NCI-H1417 (cell line): ENCODE results near the gene CCR1.
"Not testable (repeated sequence)": the region's sequence is repeated elsewhere in the genome, so short reads cannot be mapped to it uniquely, and the experiment has no call there.

Source experiments
- DNase-seq, 3 experiments: peaks; one replicate each; lab custom pipeline; 2025; lab: John Stamatoyannopoulos, UW

CCR1 gene

DNA sequence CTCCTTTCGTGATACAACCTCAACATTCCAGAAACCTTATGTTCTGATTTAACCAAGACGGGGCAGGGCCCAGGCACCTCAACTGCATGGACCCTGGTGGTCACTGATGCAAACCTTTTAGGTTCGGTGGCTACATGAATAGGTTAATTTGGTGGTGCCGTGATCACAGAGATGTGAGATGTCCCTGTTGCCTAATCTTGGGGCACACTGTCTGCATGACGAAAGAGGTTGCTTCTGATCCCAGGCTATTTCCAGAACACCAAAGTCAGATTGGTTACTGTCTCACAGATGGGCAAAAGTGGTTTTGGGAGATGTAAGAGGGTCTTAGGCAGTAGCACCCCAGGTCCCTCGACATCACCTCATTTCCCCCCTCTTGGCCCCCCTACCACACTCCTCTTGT lies 4.0 kb upstream of the CCR1 start:
- DNase-seq = no peak

GRCh38 chr3:46209746-46210470 lies 1.8 kb upstream of the CCR1 start:
- no peak for DNase-seq

GRCh38 chr3:46209053-46209452 lies 940 bp upstream of the CCR1 start:
- DNase-seq = no peak

DNA sequence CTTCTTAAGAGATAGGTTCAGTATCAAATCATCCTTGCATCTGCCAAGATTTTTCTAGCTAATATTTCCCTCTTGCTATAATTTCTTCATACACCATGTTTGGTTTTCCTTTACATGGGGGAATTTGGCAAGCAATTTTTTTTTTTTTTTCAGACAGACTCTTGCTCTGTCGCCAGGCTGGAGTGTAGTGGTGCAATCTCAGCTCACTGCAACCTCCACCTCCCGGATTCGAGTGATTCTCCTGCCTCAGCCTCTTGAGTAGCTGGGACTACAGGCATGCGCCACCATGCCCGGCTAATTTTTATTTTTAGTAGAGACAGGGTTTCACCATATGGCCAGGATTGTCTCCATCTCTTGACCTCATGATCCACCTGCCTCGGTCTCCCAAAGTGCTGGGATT lies 599 bp downstream of the CCR1 start:
- not testable (repeated sequence) for DNase-seq

DNA sequence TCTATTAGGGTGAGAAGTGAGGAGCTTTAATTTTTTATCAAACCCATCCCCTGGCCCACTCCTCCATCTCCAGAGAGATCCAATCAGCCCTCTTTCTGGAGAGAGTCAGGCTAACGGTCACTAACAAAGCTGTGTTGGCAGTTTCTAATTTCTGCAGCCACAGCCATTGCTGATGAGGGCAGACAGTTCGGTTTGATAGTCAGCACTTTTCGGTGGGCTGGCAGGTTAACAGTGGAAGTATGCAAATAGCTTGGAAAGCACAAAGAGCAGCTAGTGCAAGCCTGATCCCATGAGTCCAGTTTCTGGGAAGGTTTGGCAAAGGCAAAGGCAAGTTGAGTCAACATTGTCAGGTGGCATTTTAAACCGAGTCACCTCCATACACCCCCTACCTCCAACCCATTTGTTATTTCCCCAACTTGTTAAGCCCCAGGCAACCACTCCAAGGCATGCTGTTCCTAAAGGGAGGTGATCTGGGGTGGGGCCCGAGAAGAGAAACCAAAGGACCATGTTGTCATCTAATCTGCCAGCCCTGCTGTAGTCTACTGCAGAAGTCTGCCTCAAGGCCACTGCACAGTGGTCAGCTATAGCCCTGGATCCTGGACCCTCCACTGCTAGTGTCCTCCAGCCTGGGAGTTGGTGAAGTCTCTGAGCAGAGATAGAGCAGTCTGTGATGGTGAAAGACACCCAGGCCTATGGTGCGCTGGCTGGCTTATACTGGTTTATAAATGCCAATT lies 1.7 kb downstream of the CCR1 start:
- DNase-seq = no peak

GRCh38 chr3:46205286-46205960 lies 2.7 kb downstream of the CCR1 start:
- no peak for DNase-seq

DNA sequence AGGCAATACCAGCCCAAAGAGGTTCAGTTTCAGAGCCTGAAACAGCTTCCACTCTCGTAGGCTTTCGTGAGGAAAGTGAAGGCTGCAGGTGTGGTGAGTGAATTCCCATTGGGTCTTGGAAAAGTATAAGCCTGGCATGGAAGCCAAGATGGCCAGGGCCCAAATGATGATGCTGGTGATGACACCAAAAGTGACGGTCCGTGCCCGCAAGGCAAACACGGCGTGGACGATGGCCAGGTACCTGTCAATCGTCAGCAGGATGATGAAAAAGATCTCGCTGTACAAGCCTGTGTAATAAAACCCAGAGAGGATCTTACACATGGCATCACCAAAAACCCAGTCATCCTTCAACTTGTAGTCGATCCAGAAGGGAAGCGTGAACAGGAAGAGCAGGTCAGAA lies 4.4 kb downstream of the CCR1 start:
- DNase-seq = no peak

- DNase-seq = no peak
These were observed 5.6 kb downstream of the CCR1 start for GRCh38 chr3:46202535-46202934.

DNA sequence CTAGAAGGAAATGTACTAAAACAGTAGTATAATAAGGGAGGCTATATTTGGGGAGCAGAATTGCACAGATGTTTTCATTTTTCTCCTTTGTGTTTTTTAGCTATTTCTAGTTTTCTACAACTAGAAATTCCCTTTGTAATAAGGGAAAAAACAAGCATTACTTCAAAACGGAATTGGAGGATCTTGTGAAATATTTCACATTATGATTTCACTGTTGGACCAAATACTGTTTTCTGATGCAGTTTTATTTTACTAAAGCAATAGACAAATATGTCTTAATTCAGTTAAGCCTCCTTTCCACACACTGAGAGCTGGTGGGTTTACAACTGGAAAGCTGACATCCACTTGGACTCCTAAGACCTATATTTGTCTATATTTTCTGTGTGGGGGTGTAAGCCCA lies 7.3 kb downstream of the CCR1 start:
- DNase-seq = no peak

- no peak for DNase-seq
These were observed 7.9 kb downstream of the CCR1 start for GRCh38 chr3:46200211-46200610.

GRCh38 chr3:46196261-46196957 lies 11.7 kb downstream of the CCR1 start:
- DNase-seq = no peak

- DNase-seq = no peak
These were observed 13.1 kb downstream of the CCR1 start for GRCh38 chr3:46194868-46195553.

GRCh38 chr3:46193436-46193835 lies 14.7 kb downstream of the CCR1 start:
- no peak for DNase-seq

- DNase-seq = no peak
These were observed 15.2 kb downstream of the CCR1 start for GRCh38 chr3:46192939-46193338.

GRCh38 chr3:46191730-46192129 lies 16.4 kb downstream of the CCR1 start:
- DNase-seq = no peak

DNA sequence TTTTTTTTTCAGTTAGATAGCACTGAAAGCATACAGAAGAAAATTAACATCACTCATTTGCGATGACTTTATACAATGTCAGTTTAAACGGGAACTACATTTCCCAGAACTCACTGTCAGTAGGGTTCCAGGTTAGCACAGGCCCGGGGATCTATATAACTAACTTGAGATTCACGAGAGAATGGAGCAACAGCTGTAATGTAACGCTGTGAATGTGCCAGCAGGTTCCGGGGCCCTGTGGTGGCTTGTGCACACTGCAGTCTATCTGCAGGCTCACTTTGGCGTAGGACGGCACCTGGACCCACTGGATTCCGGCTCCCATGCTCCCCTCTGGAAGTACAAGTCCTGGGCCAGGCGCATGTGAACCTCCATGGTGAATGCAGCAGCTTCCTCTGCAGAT lies 19.4 kb downstream of the CCR1 start:
- no peak for DNase-seq

GRCh38 chr3:46187876-46188275 lies 20.2 kb downstream of the CCR1 start:
- no peak for DNase-seq

- DNase-seq = no peak
These were observed 20.8 kb downstream of the CCR1 start for GRCh38 chr3:46187341-46187700.

DNA sequence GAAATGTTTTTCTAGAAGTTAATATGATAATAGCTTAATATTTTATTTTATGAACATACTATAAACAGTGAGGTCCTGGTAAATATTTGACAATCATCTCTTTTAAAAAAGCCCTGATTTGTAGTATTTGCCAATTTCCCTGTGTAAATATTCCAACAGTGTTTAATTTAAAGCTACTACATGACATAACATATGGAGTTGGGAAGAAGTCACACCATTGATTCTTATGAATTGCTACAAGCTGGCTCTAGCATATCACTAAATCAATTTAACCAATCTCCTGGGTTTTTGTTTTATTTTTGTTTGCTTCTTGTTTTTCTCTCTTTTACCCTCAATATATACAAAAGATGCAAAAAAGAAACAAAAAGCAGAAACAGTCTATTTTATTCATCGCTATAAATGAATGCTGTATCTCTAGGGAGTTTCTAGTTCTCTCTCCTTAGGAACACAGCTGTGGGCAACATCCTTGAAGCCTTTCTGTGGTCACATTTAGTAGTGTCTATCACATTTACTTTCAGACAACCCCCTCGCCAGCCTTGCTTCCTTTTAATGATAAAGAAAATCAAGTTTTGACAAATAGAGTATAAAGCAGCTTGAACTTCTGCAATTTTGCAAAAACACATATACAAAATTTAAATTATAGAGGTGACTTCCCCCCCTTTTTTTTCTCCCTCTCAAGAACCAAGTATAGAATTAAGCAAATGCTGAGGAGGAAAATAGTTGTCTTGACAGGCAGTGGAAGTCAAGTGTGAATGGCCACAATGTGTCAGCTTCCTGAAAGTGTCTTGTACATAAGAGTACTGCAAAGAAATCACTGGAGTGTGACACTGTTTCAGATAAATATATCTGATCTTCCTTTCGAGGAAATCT lies 21.4 kb downstream of the CCR1 start:
- DNase-seq = no peak

GRCh38 chr3:46184469-46184868 lies 23.6 kb downstream of the CCR1 start:
- DNase-seq = no peak

GRCh38 chr3:46183330-46183729 lies 24.8 kb downstream of the CCR1 start:
- DNase-seq = no peak
